ENCODE measurements around the gene FAM156A. TPM values are rescaled to one million over a fixed set of nuclear protein-coding genes. Genes with fewer than 3 reads are reported as not detected.
"Not testable (repeated sequence)": the region's sequence is repeated elsewhere in the genome, so short reads cannot be mapped to it uniquely, and the experiment has no call there.

The FAM156A gene
- total and polyA plus RNA-seq, 2 donors (not counting 1 experiment from before 2014, with no cell fraction given) = 14.0 to 29.8 TPM

GRCh38 chrX:52905531-52905930 lies 52.8 kb downstream of the FAM156A start:
- H3K4me2 ChIP-seq (replicated peaks; ENCODE audit: low read depth, low read length, poor library complexity, severe bottlenecking); POLR2A ChIA-PET; intact Hi-C loops (cut with micrococcal nuclease); H3K36me3 ChIP-seq (replicated peaks in 1 of 2; ENCODE audit: control extremely low read depth in 1 of 2, control insufficient read depth in 1 of 2, extremely low read depth in 1 of 2, insufficient read depth in 2 of 2, low read length in 1 of 2); ATAC-seq (ENCODE audit: low read depth); H3K27me3 ChIP-seq (replicated peaks in 1 of 4; ENCODE audit: control extremely low read depth in 1 of 4, control insufficient read depth in 3 of 4, insufficient read depth in 4 of 4, low read length in 3 of 4); H3K27ac ChIP-seq (ENCODE audit: low read length in 2 of 2); H3K4me3 Mint-ChIP-seq; H3K4me1 Mint-ChIP-seq; H2AFZ ChIP-seq (ENCODE audit: insufficient read depth, low read depth, low read length, poor library complexity, severe bottlenecking); H3K9me3 ChIP-seq (ENCODE audit: control extremely low read depth in 1 of 3, control insufficient read depth in 2 of 3, insufficient read depth in 1 of 3, low read length in 2 of 3); H3K79me2 ChIP-seq (ENCODE audit: control insufficient read depth, insufficient read depth, low read length); H4K20me1 ChIP-seq (ENCODE audit: control insufficient read depth, insufficient read depth, low read length, poor library complexity, severe bottlenecking); H3K9me3 Mint-ChIP-seq (ENCODE audit: insufficient read depth); H3K27ac Mint-ChIP-seq; H3K4me1 ChIP-seq (ENCODE audit: control insufficient read depth in 2 of 2, insufficient read depth in 2 of 2, low read length in 2 of 2); CTCF ChIA-PET; H3K27me3 Mint-ChIP-seq; H3K9ac ChIP-seq (ENCODE audit: low read length); DNase-seq; H3K4me3 ChIP-seq (ENCODE audit: control extremely low read depth in 1 of 5, extremely low read depth in 1 of 5, insufficient read depth in 1 of 5, low read depth in 2 of 5, low read length in 4 of 5): not testable (repeated sequence)
- WGBS (ENCODE audit: insufficient coverage) = no CpG with 5 or more reads among the region's 10 CpGs

Other genes with a start within 250 kb of the FAM156A start
- gene SSX2B, start 207.3 kb downstream of the FAM156A start, total RNA-seq = not detected in 2 replicates
- gene SSX2B, start 207.3 kb downstream of the FAM156A start, polyA plus RNA-seq = not detected in 2 replicates
- gene SPANXN5, start 161.1 kb downstream of the FAM156A start, total RNA-seq = not detected in 2 replicates
- not detected in 2 replicates for gene SPANXN5, start 161.1 kb downstream of the FAM156A start, polyA plus RNA-seq
- not detected in 2 replicates for gene XAGE5, start 147.2 kb downstream of the FAM156A start, total RNA-seq
- gene XAGE5, start 147.2 kb downstream of the FAM156A start, polyA plus RNA-seq = not detected in 2 replicates
- gene XAGE3, start 90.4 kb downstream of the FAM156A start, total RNA-seq = not detected in 2 replicates
- not detected in 2 replicates for gene XAGE3, start 90.4 kb downstream of the FAM156A start, polyA plus RNA-seq
- gene FAM156B, start 61.2 kb downstream of the FAM156A start, total RNA-seq = 13.3 and 13.7 TPM in 2 replicates
- gene FAM156B, start 61.2 kb downstream of the FAM156A start, polyA plus RNA-seq = 44.3 and 50.8 TPM in 2 replicates
- 0.17 TPM in 1 of 2 replicates, not detected in the other for gene GPR173, start 90.3 kb upstream of the FAM156A start, total RNA-seq
- gene GPR173, start 90.3 kb upstream of the FAM156A start, polyA plus RNA-seq = 0.12 and 0.50 TPM in 2 replicates
- gene TSPYL2, start 123.8 kb upstream of the FAM156A start, total RNA-seq = 112 and 126 TPM in 2 replicates
- 101 and 223 TPM in 2 replicates for gene TSPYL2, start 123.8 kb upstream of the FAM156A start, polyA plus RNA-seq
- 26.8 and 32.6 TPM in 2 replicates for gene KANTR, start 135.6 kb upstream of the FAM156A start, total RNA-seq
- 6.7 and 7.8 TPM in 2 replicates for gene KANTR, start 135.6 kb upstream of the FAM156A start, polyA plus RNA-seq